HG03378 (cell line): ENCODE data around the gene RAB5IF.
"Not testable (repeated sequence)": the region's sequence is repeated elsewhere in the genome, so short reads cannot be mapped to it uniquely, and the experiment has no call there.

Source experiments
- ATAC-seq: cut with Tn5 transposase; IDR thresholded peaks from one replicate; pipeline ENCODE4 v1.9.1; 2021; ENCODE audit warnings: mild to moderate bottlenecking, moderate library complexity; ENCODE audit not compliant: unreplicated experiment

The RAB5IF gene

GRCh38 chr20:36628076-36628475 lies 22.5 kb downstream of the RAB5IF start:
- no peak for ATAC-seq

- no peak for ATAC-seq
These were observed 24.4 kb downstream of the RAB5IF start for GRCh38 chr20:36629719-36630681.

DNA sequence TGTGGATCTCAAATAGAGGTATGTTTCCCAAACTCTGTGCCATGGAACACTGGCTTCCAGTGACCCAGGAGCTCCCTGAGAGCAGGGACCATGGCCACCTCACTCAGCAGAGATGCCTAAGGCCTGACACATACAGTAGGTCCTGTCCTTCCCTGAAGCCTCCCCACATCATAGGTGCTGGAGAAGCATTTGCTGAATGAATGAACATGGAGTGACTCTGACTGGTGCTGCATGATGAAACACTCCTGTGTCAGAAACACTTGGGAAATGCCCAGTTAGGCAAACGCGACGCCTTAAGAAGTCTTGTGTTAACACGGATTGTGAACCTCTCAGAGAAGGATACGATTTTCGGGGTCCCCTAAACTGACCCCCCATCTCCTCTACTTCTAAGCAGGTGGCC lies 26.1 kb downstream of the RAB5IF start:
- no peak for ATAC-seq

DNA sequence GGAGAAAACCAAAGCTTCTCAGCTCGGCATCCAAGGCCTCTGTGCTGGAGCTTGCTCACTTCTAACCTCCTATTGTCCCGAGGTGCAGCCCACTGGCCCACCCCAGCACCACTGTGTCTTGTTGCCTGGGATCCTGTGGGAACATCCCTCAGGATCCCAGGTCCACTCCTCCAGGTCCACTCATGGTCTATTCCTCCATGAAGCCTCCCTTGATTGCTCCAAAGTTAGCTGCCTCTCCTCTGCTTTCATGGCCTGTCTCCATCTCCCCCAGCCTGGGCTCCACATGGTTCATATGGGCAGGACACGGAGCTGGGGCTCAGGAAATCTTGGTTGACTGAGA lies 26.5 kb downstream of the RAB5IF start:
- no peak for ATAC-seq

- ATAC-seq: no peak
These were observed 27.1 kb downstream of the RAB5IF start for GRCh38 chr20:36632487-36633284.

- ATAC-seq: no peak
These were observed 27.8 kb downstream of the RAB5IF start for GRCh38 chr20:36633285-36633772.

- no peak for ATAC-seq
These were observed 28.8 kb downstream of the RAB5IF start for GRCh38 chr20:36634342-36634741.

- not testable (repeated sequence) for ATAC-seq
These were observed 33.4 kb downstream of the RAB5IF start for GRCh38 chr20:36638876-36639400.

- no peak for ATAC-seq
These were observed 35.9 kb downstream of the RAB5IF start for GRCh38 chr20:36641506-36641843.

GRCh38 chr20:36642136-36642535 lies 36.6 kb downstream of the RAB5IF start:
- no peak for ATAC-seq

DNA sequence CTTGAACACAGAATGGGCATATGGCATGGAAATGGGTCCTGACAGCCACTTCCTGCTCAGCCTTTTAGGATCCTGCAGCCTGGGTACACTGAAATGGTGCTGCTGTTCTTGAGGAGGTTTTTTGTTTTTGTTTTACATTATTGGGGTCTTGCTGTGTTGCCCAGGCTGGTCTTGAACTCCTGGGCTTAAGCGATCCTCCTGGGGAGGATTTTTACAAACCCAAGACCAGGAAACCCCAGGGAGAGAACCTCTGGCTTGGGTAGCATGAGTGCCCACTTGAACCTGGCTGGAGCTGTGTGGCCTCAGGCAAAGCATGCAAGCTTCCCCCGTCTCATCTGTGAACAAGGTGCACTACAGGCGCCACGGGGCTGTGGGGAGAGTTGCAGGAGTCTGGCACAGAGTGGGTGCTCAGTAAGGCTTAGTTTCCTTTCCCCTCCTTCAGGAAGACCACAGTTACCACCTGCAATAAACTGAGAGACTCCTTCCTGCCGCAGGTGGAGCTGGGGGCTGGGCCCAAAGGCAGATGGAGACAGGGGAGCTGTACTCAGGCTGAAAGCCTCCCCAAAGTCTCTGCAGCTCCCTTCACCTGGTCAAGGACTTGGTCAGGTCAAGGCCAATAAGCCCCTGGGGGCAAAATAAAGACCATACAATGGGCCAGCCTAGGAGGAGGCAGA lies 38.6 kb downstream of the RAB5IF start:
- no peak for ATAC-seq

DNA sequence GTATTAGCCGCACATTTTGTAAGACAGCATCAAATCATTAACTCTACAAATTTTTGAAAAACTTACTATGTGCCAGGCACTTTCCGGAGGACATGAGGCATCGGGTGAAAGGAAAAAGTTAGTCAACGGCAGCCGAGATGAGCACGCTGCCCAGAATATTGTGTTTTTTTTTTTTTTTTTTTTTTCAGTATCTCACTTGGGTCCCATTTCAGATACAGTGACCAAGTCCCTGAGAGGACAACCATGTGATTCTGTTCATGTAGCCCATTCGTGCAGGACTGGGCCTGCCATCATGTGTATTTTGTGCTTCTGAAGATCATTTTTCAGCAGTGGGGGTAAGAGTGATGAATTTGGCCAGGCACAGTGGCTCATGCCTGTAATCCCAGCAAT lies 39.1 kb downstream of the RAB5IF start:
- ATAC-seq: no peak

- no peak for ATAC-seq
These were observed 39.8 kb downstream of the RAB5IF start for GRCh38 chr20:36645353-36645752.

DNA sequence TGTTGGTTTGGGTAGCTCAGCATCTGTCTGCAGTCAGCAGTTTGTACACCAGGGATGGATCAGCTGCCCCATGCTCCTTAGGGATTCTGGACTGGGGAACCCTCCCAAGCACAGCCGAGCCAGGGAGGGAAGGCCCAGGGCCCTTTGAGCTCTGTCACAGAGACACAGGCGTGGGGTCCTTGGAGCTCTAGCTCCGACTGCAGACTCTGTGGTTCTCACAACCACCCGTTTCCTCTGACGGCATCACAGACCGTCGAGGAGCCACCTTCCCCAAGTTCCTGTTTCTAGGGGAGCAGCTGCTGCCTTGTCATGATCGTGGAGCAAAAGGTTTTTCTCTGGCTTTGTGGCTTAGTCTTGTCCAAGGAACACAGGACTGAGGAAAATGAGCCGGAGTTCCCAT lies 40.4 kb downstream of the RAB5IF start, which contains the start of gene SLA2:
SLA2 (minus strand) TSS at position 199 of the 400 bp plus-strand sequence. CDS start 4,861 bp downstream, outside the sequence.
- ATAC-seq: no peak

DNA sequence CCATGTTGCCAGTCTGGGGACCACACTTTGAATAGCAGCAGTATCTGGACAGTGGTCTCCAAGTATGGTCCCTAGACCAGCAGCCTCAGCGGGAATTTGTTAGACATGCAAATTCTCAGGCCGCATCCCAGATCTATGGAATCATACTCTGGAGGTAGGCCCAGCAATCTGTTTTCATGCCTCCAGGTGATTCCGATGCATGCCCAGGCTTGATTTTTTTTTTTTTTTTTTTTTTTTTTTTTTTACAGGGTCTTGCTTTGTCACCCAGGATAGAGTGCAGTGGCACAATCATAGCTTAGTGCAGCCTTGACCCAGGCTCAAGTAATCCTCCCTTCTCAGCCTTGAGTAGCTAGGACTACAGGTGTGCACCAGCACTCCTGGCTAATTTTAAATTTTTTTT lies 41.1 kb downstream of the RAB5IF start:
- ATAC-seq: no peak

GRCh38 chr20:36647196-36648121 lies 41.9 kb downstream of the RAB5IF start:
- ATAC-seq: no peak

DNA sequence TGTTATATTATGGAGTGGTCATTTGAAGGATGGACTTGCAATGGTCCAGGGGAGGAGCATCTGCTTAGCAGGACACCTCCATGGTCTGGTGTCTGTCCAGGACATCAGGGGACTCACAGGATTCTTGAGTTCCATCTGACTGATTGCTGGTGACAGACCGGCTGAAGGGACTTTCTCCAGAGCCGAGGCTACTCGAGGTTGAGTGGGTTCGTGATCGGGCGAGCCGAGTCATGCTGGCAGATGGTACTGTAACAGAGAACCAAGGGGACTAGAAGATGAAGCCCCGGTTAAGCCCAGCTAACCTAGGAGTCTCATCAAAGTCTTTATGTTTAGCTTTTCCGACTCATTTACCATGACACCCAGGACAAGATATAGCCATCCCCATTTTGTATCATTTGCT lies 47.9 kb downstream of the RAB5IF start:
- ATAC-seq: no peak

- no peak for ATAC-seq
These were observed 48.9 kb downstream of the RAB5IF start for GRCh38 chr20:36654506-36654905.

- ATAC-seq: no peak
These were observed 49.4 kb downstream of the RAB5IF start for GRCh38 chr20:36655004-36655403.

GRCh38 chr20:36656733-36657132 lies 51.2 kb downstream of the RAB5IF start:
- ATAC-seq: no peak
